ENCODE results near the gene CASP8. TPM values are rescaled to one million over a fixed set of nuclear protein-coding genes. Genes with fewer than 3 reads are reported as not detected.

The CASP8 gene
- total RNA-seq, 4 donors from 2014 or later = 2.6 to 111 (median 20.7) TPM

DNA sequence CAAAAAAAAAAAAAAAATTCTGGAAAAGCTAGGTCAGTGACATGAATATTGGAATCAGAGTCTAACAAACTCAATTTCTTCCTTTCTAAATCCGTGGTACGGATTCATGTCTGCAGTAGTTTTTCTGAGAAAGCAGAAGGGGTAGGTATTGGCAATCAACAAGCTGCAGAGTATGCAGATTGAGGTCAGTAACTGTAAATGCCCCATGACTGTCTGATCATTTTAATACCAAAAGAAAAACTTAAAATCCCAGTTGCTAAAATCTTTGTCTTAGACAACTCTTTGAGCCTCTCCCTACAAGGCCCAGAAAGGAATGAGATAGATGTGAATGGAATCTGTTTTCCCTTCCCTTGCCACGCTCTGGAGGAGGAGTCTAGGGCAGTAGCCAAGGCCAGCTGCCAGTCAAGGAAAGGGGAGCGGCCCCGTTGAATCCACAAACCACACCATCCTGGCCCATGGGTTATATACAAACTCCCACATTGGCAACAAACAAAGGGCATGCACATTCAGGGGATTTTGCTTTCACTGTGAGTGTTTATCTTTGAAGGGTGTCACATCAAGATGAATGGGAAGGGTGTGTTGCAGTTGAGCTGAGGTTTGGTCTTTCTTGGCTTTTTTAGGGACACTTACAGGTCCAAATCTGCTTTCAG, 6.1 kb upstream of the CASP8 start:
- no peak for DNase-seq
- Histone ChIP-seq H3K36me3 (no peaks in the 10 kb centered on the region), H3K27me3 (no peaks in the 10 kb centered on the region), H3K27ac (no peak overlapping the region), H3K4me1 (no peaks in the 10 kb centered on the region), H3K4me3 (no peak overlapping the region), H3K9me3 (no peaks in the 10 kb centered on the region)
- TF ChIP-seq POLR2A (IDR thresholded peaks at IDR 0.05) = no peak
- TF ChIP-seq CTCF (IDR thresholded peaks at IDR 0.05) = no peak
- intact Hi-C loops (cut with DNase I; ENCODE audit: low total_unique reads) = no loop called here

DNA sequence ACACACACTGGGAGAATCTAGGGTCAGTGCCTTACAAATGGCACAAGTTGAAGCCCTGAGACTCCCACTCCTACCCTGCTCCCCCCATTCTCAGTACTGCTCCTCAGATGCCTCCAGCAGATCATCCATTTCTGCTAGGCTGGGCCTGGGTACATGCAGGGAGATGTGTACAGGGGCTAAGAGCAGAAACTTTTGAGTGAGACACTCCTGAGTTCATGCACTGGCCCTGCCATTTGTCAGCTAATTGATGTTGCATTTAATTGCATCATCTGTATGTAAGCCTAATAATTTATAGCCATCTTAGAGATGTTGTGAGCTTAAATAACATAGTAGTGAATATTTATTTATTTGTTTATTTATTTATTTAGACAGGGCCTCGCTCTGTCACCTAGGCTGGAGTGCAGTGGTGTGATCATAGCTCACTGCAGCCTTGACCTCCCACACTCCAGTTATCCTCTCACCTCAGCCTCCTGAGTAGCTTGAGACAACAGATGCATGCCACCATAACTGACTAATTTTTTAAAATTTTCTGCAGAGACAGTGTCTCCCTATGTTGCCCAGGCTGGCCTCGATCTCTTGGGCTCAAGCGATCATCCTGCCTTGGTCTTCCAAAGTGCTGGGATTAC, 4.8 kb upstream of the CASP8 start:
- intact Hi-C loops (cut with DNase I; ENCODE audit: low total_unique reads) = no loop called here
- TF ChIP-seq POLR2A (IDR thresholded peaks at IDR 0.05) = no peak
- TF ChIP-seq CTCF (IDR thresholded peaks at IDR 0.05) = no peak
- no peak overlapping the region for H3K4me3 ChIP-seq

DNA sequence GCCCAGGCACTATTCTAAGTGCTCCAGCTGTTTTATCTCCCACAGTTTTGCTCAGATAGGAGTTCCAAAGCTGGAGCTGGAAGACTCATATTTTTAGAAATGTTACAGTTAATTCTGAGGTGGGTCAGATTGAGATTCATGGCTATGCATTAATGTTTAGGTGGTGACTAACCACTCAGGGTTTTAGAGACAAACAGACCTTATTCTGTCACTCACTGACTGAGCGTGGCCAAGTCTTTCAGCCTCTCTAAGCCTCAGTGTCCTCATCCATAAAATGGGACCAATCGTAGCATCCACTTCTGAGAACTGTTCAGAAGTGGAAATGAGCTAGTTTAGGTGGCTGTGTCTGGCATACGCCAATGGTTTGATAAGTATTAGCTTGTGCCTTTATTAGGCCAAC, 4.3 kb upstream of the CASP8 start:
- Histone ChIP-seq H3K4me3 (no peak overlapping the region), H3K4me1 (no peaks in the 10 kb centered on the region), H3K27ac (no peak overlapping the region), H3K27me3 (no peaks in the 10 kb centered on the region), H3K36me3 (no peaks in the 10 kb centered on the region), H3K9me3 (no peaks in the 10 kb centered on the region)
- intact Hi-C loops (cut with DNase I; ENCODE audit: low total_unique reads) = no loop called here
- TF ChIP-seq POLR2A (IDR thresholded peaks at IDR 0.05) (no peak), CTCF (IDR thresholded peaks at IDR 0.05) (no peak)
- no peak for DNase-seq

More for the DNA sequence above, 4.8 kb upstream of the CASP8 start:
- Histone ChIP-seq H3K27ac (no peak overlapping the region), H3K4me1 (no peaks in the 10 kb centered on the region), H3K36me3 (no peaks in the 10 kb centered on the region), H3K27me3 (no peaks in the 10 kb centered on the region), H3K9me3 (no peaks in the 10 kb centered on the region)
- no peak for DNase-seq

DNA sequence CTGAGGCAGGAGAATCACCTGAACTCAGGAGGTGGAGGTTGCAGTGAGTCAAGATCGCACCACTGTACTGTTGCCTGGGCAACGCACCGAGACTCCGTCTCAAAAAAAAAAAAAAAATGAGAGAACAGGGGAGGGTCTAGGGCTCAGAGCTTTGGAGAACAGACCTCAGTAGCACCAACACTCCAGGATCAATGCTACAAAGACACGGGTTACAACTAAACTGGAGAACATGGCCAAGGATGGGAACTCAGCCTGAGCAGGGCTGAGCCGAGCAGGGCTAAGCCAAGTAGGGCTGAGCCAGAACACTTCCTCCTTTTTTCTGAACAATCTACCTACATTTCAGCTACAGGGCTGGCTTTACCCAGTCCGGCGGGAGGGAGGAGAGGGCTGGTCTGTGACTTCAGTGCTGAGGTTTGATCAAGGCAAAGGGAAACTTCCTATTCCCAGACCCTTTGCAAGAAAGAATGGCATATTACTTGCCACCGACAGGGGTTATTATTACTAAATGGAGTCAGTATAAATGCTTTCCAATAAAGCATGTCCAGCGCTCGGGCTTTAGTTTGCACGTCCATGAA, 2.9 kb upstream of the CASP8 start:
- TF ChIP-seq CTCF (IDR thresholded peaks at IDR 0.05) (no peak), POLR2A (IDR thresholded peaks at IDR 0.05) (no peak)
- peak overlapping the region; percentile 52 to 65 for H3K4me3 ChIP-seq
- peak overlapping the region; percentile 80 to 94 for H3K27ac ChIP-seq
- intact Hi-C loops (cut with DNase I; ENCODE audit: low total_unique reads) = no loop called here
- no peaks in the 10 kb centered on the region for H3K9me3 ChIP-seq
- no peak for DNase-seq
- no peaks in the 10 kb centered on the region for H3K4me1 ChIP-seq
- no peaks in the 10 kb centered on the region for H3K27me3 ChIP-seq
- no peaks in the 10 kb centered on the region for H3K36me3 ChIP-seq

DNA sequence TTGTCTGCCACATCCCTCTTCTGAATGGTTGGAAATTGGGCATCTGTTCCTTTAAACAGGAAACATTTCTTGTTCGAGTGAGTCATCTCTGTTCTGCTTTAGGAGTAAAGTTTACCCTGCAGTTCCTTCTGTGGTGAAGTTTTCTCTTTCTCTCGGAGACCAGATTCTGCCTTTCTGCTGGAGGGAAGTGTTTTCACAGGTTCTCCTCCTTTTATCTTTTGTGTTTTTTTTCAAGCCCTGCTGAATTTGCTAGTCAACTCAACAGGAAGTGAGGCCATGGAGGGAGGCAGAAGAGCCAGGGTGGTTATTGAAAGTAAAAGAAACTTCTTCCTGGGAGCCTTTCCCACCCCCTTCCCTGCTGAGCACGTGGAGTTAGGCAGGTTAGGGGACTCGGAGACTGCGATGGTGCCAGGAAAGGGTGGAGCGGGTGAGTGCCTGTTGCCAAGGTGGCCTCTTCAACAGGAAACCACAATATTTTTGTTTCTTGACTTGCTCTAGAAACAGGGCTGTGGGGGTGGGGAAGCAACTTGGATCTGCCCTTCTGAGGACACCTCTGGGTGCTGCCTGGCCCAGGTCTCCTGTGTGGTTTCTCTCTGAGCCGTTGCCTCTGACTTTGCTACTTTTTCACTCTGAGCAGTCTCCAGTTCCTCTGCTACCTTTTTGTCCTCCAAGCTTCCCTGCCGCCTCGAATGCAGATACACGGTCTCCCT, 2.2 kb upstream of the CASP8 start:
- TF ChIP-seq POLR2A (IDR thresholded peaks at IDR 0.05) = peak; percentile 17 to 31
- no peak for TF ChIP-seq CTCF (IDR thresholded peaks at IDR 0.05)
- Histone ChIP-seq H3K9me3 (no peaks in the 10 kb centered on the region), H3K27ac (peak overlapping the region; percentile 80 to 94), H3K36me3 (no peaks in the 10 kb centered on the region), H3K4me1 (no peaks in the 10 kb centered on the region), H3K27me3 (no peaks in the 10 kb centered on the region), H3K4me3 (peak overlapping the region; percentile 52 to 65)
- intact Hi-C loops (cut with DNase I; ENCODE audit: low total_unique reads) = no loop called here
- DNase-seq = peak; percentile 43 to 70
